Head of caudate nucleus (tissue), 42 donors: Measurements from ENCODE around the gene PRDM16.

Source experiments
- DNase-seq, 42 donors: peaks; one replicate each; pipeline versions ENCODE4 v3.0.0 to v3.0.0-alpha.2; 2020 to 2021; ENCODE audit warnings: mixed read lengths in 7 of 42
- intact Hi-C: fragments of 100-400 bp; cut with DNase I; formaldehyde crosslinking; loops from one replicate; pipeline ENCODE4 v1.15.0; 2022

Gene PRDM16

DNA sequence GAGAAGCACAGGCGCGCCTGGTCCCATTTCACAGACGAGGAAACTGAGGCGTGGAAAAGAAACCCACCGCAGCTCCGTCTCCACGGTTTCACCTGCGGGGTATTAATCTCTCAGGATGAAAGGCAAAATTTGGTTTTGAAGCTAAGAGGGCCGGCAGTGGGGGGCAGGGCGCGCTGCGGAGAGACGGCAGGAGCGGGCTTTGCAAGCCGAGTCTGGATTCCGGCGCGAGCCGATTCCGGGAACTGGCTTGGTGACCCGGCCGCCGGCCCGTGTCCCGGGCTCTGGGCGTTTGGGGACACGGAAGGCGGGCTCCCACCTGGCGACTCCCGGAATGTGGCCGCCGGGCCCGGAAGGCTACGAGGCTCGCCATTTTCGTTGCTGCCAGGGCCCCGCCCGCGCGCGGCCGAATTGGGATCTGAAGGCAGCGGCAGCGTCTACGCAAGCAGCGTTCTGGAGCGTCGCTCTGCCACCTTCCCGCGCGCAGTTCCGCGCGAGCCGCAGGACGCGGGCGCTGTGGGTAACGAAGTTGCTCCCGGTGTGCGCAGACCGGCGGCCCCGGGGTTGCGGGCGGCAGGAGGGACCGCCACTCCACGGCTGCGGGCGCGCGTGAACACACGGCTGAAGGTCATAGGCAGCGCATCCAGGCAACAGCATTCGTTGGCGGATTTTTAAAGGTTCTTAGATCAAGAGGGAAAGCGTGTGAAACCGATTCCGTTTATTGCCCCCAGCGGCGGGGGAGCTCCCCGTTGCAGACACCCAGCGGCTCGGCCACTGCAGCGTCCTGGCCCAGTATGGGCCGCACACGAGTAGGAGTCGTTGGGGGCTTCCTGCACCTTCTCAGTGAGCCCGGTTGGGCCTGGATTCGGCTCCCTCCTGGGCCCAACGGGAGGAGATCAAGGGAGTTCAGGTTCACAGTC is 5.4 kb upstream of the PRDM16 start:
- peak in 18 of 42 donors; percentile 1 to 39 (median 13) for DNase-seq
- intact Hi-C loops = no loop called here

DNA sequence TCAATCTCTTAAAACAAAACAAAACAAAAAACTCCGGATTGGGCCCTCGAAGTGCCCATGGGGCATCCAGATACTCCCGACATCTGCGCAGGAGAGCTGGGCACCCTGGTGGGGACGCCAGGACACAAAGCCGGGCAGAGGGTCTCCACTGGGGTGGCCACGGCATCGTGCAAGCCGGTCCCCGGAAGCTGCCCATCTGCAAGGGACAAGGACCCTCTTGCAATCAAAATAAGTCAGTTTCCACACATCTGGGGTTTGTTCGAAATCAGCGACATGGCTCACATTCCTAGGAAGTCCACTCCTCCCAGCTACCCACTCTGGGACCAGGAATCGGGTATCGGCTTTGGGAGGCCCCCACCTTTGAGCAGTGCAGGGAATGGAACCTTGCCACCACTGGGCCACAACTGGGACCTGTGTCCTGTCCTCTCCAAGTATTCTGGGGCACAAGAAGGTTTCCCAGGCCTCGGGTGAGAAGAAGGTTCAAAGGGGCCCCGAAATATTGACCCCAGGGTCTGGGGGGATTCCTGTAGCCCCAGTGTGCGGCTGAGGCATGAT is 4.6 kb upstream of the PRDM16 start:
- peak in 11 of 42 donors; percentile 0 to 29 (median 11) for DNase-seq

DNA sequence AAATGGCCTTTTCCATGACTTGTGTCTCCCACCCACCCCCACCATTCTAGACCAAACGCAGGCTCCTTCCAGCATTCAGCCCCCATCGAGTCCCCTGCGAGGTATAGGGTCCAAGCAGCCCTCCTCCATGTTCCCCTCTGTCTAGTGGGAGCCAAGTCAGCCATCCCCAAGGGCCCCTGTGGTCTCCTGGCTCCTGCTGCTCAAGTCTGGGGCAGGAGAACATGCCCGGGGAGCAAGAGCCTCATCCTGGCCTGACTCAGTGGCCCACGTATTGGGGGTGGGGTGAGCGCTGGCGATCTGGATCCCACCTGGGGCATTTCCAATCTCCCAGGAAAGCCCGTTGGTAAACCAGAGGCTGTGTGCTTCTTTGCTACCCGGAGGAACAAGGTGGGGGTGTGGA is 4.1 kb upstream of the PRDM16 start:
- peak in 11 of 42 donors; percentile 0 to 20 (median 4) for DNase-seq
- intact Hi-C loops = no loop called here

More for the DNA sequence above, 4.6 kb upstream of the PRDM16 start:
- intact Hi-C loops = no loop called here

DNA sequence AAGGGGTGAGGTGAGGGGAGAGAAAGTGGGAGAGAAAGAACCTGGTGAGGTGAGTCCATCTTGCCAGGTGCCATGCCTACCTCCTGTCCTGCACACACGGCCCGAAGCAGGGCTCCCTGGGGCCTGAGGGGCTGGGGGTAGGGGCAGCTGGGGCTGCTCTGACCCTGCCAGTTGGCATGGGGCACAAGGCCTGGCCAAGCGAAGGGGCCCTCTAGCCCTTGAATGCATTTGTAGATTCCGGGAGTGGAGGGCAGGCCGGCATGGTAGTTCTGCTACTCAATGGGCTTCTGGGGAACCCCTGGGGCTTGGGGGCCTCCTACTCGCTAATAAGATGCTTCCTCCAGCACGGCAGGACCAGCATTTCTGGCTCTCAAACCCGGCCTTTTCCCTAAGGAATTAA is 3.6 kb upstream of the PRDM16 start:
- peak in 16 of 42 donors; percentile 0 to 32 (median 12) for DNase-seq
- intact Hi-C loops = no loop called here

DNA sequence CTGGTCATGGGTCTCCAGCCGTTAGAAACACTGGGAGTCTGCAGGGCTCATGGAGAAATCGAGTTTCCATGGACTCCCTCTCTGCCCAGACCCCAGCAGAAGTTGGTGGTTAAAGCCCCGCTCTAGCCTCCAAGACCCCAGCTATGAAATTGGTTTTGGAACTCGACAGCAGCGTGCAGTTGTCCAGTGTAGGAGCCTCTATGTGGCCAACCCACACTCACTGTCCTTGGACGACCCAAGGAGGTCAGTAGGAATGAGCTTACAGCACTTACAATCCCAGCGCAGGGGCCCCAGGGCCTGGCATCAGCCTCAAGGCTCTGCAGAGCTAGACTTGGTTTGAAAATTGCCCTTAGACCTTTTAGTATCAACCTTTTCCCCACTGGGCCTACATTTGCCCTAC is 3.2 kb upstream of the PRDM16 start:
- intact Hi-C loops = no loop called here
- peak in 8 of 42 donors; percentile 1 to 23 (median 11) for DNase-seq

DNA sequence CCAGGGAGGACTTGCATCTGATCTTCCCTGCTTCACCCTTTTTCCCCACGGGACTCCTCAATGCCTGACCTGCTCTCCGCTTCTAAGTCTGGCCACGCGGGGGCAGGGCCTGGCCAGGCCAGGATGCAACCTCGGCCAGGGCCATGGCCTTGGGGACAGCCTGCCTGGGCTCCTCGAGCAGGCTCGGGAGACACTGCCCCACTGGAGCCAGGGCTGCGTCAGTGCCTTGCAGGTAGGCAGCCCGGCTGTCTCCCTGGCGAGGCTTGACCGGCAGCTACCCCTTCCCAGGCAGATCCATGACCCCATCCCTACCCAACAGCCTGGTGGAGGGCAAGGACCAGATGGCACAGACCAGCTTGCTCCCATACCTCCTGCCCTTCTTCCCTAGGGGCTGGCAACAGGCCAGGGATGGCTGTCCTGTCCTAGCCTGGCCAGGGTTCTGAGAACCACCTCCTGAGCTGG is 2.7 kb upstream of the PRDM16 start:
- DNase-seq = peak in 16 of 42 donors; percentile 3 to 56 (median 33)
- intact Hi-C loops = no loop called here

DNA sequence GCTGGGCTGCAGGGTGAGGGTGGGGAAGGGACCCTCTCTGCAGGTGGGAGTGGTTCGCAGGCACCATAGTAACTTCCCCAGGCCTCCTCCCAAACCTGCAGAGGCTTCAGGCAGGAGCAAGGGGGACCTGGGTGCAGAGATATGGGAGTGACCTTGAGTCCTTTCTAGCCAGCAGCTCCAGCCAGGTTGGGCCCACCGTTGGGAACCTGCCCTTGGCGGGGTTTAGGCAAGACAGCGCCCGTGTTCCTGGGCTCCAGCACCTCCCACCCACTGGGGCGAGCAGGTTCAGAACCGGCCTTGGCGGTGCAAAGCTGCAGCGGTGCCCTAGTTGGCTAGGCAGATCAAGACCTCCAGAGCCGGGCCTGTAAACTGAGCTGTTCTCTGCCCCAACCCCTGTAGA is 2.2 kb upstream of the PRDM16 start:
- peak in 11 of 42 donors; percentile 2 to 23 (median 12) for DNase-seq
- intact Hi-C loops = no loop called here

DNA sequence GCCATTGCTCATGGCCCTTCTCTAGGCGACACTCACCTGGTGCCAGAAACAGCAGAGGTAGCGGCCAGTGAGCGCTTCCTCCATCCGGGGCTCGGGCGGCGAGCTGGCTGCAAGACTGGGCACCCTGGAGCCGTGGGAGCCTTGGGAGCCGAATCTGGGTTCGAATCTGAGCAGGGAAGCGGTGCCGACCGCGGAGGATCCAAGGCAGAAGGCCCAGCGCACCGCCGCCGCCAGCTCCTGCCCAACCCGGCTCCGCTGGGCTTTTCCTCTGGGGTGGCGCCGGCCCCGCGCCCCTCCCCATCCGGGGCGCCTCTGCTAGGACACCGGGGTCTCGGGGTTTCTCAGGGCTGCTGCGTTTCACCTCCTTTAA is 1.7 kb upstream of the PRDM16 start:
- DNase-seq = peak in 9 of 42 donors; percentile 2 to 42 (median 13)
- intact Hi-C loops = no loop called here

DNA sequence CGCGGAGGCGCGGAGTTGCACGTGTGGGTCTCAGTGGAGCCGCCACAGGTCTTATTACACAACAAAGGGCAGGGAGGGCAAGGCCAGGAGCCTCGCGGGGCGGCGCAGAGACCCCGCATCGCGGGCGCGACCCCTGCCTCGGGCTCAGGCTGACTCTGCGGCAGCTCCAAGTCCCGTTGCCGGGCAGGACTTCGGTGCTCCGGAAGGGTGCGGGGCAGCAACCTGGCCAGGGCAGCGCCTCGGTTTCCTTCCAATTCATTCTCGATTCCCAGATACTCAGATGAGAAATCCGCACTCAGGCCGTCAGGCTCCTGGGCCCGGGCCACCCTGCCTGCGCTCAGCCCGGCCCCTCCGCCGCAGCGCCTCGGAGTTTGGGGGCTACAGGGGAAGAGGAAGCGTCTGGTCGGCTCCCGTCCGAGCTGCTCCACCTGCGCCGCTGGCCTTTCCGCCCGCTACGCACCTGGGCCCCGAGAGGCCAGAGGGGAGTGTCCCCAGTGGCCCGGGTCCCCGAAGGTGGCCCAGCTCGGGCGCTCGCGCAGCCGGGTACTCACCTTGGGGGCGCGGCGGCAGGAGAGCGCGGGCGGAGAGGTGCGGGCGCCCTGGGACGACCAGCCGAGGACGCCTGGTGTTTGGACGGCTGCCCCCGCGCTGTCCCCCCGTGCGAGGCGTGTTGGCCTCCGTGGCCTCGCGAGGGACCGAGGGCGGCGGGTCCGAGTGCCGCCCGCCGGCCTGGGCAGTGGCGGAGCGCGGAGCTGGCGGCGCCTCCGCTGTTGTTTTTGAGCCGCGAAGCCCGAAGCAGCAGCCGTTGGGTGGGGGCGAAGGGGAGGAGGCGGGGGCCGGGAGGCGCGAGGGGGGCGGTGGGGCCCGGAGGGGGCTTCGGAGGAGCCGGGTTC is 1.1 kb upstream of the PRDM16 start:
- intact Hi-C loops = no loop called here
- peak in 11 of 42 donors; percentile 4 to 42 (median 14) for DNase-seq

DNA sequence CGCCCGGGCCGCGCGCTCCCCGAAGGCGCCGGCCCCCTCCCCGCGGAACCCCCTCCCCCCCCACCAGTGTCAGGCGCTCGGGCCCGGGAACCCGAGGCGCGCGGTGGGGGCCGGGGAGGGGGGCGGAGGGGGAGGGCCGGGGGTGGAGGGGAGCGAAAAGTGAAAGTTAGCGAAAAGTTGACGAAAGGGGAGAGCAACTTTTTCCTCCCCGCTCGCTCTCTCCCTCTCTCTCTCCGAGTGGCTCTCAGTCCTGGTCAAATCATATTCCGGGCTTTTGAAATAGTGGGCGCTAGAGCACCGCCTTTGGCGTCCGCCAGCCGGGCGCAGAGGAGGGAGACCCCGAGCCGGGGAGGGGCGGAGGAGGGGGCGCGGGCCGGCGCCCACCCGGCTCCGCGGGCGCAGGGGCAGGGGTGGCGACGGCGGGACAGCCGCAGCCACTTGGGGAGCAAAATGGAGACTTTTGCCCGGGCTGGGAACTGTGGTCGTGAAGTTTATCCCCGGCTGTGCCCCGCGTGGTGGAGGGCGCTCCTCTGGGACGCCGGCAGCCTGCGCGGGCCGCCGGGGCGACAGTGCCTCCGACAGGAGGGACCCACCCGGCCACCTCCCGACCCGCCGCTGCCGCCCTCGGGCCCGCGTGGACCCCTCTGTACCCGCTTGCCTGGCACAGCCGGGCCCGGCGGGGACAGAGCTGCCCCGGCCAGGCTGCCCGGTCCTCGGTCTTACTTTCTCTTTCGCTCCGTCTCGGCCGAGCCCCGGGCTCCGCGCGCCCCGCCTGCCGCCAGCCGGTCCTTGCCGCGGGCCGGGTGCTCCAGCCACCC is 697 bp downstream of the PRDM16 start:
- intact Hi-C loops = no loop called here

DNA sequence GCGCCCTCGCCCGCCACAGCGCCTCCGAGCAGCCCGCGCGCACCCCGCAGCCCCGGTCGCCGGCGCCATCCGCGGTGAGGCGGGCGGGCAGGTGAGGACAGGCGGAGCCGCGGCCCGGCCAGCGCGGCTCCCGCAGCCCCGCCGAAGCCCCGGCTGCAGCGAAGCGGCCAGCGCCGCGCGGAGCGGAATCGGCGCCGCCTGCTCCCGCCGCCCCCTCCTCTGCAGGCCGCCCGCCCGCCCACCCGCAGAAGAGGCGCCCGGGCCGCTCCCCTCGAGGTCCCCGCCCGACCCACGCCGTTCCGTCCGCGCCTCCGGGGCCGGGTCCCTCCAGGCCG is 1.3 kb downstream of the PRDM16 start:
- peak in 1 of 42 donors; percentile 1 for DNase-seq
- intact Hi-C loops = no loop called here

More for the DNA sequence above, 697 bp downstream of the PRDM16 start:
- DNase-seq = peak in 24 of 42 donors; percentile 22 to 73 (median 44)

DNA sequence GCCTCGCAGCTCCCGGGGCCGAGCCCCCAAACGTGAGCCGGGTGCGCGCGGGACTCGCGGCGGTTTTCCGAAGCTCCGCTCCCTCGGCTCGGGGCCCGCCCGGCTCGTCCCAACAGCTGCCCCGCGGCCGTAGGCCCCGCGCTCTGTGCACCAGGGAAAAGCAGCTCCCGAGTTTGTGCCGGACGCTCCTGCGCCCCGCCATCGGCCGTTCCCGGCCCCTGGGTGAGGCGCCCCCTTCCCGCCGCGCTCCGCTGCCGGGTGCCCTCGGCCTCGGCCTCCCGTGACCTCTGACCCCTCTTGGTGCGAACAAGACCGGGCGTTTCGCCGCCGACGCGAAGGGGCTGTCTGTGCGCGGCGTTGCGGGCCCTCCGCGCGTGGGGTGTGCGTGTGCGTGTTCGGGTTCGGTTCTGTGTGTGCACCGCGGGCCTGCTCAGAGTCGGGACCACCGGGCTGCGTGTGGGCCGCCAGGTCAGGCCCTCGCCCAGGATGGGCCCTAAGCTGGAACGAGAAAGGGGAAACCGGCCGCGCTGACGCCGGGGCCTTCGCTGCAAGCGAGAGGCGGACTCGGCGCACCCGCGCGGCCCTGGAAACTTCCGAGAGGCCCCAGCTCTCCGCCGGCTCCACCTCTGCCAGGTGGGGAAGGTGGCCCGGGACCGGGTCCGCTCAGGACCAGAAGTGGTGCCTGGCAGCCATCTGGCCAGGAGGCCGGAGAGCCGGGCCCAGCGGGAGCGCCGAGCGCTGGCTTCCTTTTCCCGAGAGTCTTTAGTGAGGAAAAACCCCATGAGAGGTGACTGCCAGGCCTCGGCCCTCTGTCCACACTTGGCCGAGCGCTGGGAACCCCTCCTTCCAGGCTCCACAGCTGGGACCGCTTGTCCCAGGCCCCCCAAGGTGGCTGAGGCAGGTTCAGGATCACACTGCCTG is 1.9 kb downstream of the PRDM16 start:
- peak in 4 of 42 donors; percentile 2 to 16 (median 5) for DNase-seq
- intact Hi-C loops = no loop called here

DNA sequence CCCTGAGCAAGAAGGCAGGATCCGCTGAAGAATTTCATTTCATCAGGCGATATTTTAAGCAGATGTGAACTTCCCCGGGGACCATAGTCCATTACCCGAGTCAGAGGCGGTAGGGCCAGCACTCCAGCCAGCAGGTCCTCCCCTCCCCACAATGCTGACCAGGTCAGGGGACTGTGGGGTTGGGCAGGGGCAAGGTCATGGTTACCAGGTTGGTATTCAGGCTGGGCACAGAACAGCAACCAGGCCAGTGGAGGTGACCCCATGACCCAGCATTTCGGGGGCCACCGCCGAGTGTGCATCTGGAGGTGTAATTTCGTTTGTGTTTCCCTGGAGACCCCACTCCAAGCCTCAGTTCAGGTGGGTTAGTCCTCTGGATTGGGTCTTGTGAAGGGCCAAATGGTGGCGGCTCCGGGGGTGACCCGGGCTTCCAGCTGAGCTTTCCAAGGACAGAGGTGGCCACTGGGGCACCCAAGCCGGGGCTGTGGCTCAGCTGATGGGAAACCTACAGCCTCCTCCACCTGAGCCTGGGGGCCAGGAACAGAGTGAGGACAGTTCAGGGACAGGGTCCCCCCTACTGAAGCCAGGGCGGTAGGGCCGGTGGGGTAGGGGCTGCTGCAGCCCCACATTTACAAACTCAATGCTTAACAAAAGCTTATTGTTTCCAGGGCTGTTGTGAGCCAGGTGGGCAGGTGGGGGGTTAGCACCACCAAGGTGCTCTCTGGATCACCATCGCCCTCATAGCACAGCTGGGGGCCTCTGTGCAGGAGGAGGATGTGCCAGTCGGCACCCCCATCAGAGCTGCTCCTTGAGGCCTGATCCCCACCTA is 2.8 kb downstream of the PRDM16 start:
- DNase-seq = no peak

DNA sequence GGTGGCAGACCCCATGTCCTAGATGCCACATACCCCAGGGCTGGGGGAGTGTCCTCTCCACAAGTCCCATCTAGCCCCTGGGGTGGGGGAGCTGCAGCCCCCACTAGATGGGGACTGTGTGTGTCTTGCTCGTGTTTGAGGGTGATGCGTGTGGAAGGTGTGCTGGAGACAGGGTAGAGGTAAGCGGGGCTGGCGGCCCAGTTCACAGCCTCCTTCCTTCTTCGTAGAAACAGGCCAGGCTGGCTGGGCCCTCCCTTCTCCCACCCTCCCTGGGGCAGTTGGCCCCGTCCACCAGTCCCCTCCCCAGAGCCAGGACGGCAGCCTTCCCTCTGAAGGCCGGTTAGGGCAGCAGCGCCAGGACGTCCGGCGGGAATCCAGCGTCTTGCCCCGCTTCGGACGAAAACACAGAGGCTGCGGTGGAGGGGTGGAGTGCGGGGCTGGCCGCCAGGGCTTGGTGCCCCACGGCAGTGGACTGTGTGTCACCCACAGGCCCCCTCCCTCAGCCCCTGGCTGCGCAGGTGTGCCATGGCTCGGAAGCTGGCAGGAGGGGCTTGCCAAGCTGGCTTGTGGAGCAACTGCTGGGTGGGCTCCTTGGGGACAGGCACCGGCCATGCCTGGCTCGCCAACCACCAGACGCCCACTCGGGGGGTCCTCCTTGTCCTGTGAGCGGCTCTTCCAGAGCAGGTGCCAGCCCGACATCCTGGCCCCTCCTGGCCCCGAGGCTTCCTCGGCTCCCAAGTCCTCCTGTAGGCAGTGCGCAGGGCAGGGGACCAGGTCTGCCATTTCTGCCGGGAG is 3.6 kb downstream of the PRDM16 start:
- intact Hi-C loops = no loop called here
- DNase-seq = peak in 8 of 42 donors; percentile 25 to 70 (median 54)

More for the DNA sequence above, 2.8 kb downstream of the PRDM16 start:
- intact Hi-C loops = no loop called here

DNA sequence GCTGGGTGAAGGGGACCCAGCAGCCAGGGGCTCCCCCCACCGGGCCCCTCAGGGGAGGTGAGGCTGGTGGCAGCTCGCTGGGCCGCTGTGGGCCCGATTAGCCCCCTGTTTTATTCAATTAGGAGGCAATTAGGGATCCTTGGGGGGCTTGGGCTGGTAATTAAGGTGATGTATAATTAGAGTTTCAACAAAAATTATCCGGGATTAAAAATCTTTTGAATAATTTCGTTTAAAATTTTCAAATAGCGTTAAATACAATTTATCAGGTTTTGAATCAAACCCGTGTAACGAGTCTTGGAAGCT is 4.1 kb downstream of the PRDM16 start:
- DNase-seq = no peak
- intact Hi-C loops = no loop called here
